PC-9 (cell line): Measurements from ENCODE around the gene CTAG2.

Experiments used
- EZH2 ChIP-seq: fragments of 200-600 bp; sonication (generic); IDR thresholded peaks from 2 replicates; pipeline ENCODE4 v1.8.0; 2017; ENCODE audit warnings: antibody characterized with exemption, low read depth
- TF ChIP-seq, protein P1 (sequence below): fragments of 200-600 bp; sonication (generic); conservative IDR thresholded peaks from 2 replicates; pipeline ENCODE4 v1.6.1; 2017; ENCODE audit warnings: mixed run types, antibody characterized with exemption, mild to moderate bottlenecking, moderate library complexity

DNA sequence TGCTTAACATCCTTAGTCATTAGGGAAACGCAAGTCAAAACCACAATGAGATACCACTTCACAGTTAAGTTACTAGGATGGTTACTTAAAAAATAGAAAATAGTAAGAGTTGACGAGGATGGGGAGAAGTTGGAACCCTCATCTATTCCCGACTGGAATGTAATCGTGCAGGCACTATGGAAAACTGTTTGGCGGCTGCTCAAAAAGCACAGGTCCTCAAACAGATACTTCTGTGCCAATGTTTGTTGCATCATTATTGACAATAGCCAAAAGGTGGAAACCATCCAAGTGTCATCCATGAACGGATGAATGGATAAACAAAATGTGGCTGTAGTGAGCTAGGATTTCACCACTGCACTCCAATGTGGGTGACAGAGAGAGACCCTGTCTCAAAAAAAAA is 46.0 kb downstream of the CTAG2 start:
- TF ChIP-seq EZH2, result no peak
- TF ChIP-seq, protein P1, sequence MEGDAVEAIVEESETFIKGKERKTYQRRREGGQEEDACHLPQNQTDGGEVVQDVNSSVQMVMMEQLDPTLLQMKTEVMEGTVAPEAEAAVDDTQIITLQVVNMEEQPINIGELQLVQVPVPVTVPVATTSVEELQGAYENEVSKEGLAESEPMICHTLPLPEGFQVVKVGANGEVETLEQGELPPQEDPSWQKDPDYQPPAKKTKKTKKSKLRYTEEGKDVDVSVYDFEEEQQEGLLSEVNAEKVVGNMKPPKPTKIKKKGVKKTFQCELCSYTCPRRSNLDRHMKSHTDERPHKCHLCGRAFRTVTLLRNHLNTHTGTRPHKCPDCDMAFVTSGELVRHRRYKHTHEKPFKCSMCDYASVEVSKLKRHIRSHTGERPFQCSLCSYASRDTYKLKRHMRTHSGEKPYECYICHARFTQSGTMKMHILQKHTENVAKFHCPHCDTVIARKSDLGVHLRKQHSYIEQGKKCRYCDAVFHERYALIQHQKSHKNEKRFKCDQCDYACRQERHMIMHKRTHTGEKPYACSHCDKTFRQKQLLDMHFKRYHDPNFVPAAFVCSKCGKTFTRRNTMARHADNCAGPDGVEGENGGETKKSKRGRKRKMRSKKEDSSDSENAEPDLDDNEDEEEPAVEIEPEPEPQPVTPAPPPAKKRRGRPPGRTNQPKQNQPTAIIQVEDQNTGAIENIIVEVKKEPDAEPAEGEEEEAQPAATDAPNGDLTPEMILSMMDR, result no peak
